Activated naive CD4-positive, alpha-beta T cell treated with anti-CD3 and anti-CD28 coated beads, Interleukin-2, amount 50 U/mL, for 24 hours (primary cell): Measurements from ENCODE around the gene MAN2A1.

Experiments used
- H3K27ac Mint-ChIP-seq: one replicate; pipeline ENCODE4 v1.8.0; 2021; ENCODE audit warnings: mild to moderate bottlenecking, mixed read lengths
- H3K27me3 Mint-ChIP-seq: one replicate; pipeline ENCODE4 v1.8.0; 2021; ENCODE audit warnings: mixed read lengths
- H3K36me3 Mint-ChIP-seq: one replicate; pipeline ENCODE4 v1.8.0; 2021; ENCODE audit warnings: mixed read lengths
- H3K4me1 Mint-ChIP-seq: one replicate; pipeline ENCODE4 v1.8.0; 2021; ENCODE audit warnings: mixed read lengths
- H3K4me3 Mint-ChIP-seq: one replicate; pipeline ENCODE4 v1.8.0; 2021; ENCODE audit warnings: mild to moderate bottlenecking, mixed read lengths
- H3K9me3 Mint-ChIP-seq: one replicate; pipeline ENCODE4 v1.8.0; 2021; ENCODE audit warnings: mixed read lengths

The MAN2A1 gene

GRCh38 chr5:109668668-109669422, 20.9 kb upstream of the MAN2A1 start:
- no peak overlapping the region for H3K27ac Mint-ChIP-seq
- H3K9me3 Mint-ChIP-seq: no peaks in the 10 kb centered on the region
- H3K27me3 Mint-ChIP-seq: peaks cover 7% of the 10 kb centered on the region
- no peaks in the 10 kb centered on the region for H3K36me3 Mint-ChIP-seq
- no peaks in the 10 kb centered on the region for H3K4me1 Mint-ChIP-seq
- no peak overlapping the region for H3K4me3 Mint-ChIP-seq

GRCh38 chr5:109669991-109670706, 19.6 kb upstream of the MAN2A1 start:
- no peaks in the 10 kb centered on the region for H3K9me3 Mint-ChIP-seq
- no peaks in the 10 kb centered on the region for H3K4me1 Mint-ChIP-seq
- no peaks in the 10 kb centered on the region for H3K36me3 Mint-ChIP-seq
- peaks cover 7% of the 10 kb centered on the region for H3K27me3 Mint-ChIP-seq
- no peak overlapping the region for H3K4me3 Mint-ChIP-seq
- H3K27ac Mint-ChIP-seq: no peak overlapping the region

GRCh38 chr5:109671136-109671535, 18.6 kb upstream of the MAN2A1 start:
- Mint-ChIP-seq H3K27ac (no peak overlapping the region), H3K27me3 (peaks cover 7% of the 10 kb centered on the region), H3K9me3 (no peaks in the 10 kb centered on the region), H3K36me3 (no peaks in the 10 kb centered on the region), H3K4me3 (no peak overlapping the region), H3K4me1 (no peaks in the 10 kb centered on the region)

DNA sequence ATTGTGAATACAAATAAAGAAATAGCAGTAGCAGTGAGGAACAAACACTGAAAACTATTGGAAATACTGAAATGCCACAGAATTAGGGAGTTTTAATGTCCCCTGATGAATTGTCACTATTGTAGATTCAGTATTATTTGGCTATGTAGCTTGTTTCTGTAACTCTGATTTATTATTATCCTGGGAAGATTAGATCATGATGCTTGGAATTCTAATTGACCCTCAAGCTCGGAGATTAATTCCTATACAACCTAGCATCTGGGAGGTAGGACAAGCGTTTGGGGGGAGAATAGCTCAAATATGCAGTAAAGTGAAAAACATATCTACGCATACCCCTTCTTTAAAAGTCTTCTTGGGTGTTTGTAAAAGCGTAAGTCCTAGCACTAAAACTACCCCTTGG, 15.1 kb upstream of the MAN2A1 start:
- no peak overlapping the region for H3K4me3 Mint-ChIP-seq
- no peaks in the 10 kb centered on the region for H3K36me3 Mint-ChIP-seq
- no peak overlapping the region for H3K27ac Mint-ChIP-seq
- no peaks in the 10 kb centered on the region for H3K9me3 Mint-ChIP-seq
- peaks cover 8% of the 10 kb centered on the region for H3K27me3 Mint-ChIP-seq
- H3K4me1 Mint-ChIP-seq: no peaks in the 10 kb centered on the region

DNA sequence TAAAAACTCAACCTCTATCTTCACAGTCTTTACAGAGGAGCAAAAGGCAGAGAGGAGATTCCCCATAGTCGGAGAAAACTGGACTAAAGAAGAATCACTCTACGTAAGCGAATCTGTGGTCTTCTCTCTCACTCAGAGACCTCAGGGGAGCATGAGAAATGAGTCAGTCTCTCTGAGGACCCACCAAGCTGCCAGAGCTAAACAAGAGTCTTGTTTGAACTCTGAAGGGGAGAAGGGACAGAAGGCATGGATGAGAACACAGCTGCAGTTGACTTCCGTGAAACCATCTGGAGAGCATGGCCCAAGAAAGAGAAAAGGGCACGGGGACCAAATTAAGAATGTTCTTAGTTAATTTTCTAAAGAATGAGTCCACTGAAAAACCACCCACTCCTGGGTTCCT, 12.8 kb upstream of the MAN2A1 start:
- Mint-ChIP-seq H3K9me3 (no peaks in the 10 kb centered on the region), H3K4me3 (no peak overlapping the region), H3K27ac (no peak overlapping the region), H3K27me3 (peaks cover 6% of the 10 kb centered on the region), H3K36me3 (no peaks in the 10 kb centered on the region), H3K4me1 (no peaks in the 10 kb centered on the region)

DNA sequence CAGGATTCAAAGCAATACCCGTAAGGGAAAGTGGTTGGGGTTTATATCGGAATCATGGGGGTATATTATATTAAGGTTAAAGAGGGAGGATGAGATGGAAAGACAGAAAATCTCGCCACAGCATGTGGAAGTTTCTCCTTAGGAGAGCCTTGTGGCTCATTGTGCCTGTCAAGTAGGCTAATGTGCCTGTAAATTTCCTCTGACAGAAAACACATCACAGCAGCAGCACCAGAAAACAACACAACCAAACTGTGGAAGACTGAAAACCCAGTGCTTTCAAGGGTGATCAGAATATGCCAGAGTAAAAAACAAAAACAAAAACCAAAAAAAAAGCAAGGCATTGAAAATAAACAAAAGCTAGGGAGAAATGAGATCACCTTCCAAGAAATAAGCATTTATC, 11.3 kb upstream of the MAN2A1 start:
- H3K4me3 Mint-ChIP-seq: no peak overlapping the region
- peaks cover 2% of the 10 kb centered on the region for H3K27me3 Mint-ChIP-seq
- no peaks in the 10 kb centered on the region for H3K4me1 Mint-ChIP-seq
- H3K27ac Mint-ChIP-seq: no peak overlapping the region
- H3K36me3 Mint-ChIP-seq: no peaks in the 10 kb centered on the region
- H3K9me3 Mint-ChIP-seq: no peaks in the 10 kb centered on the region

DNA sequence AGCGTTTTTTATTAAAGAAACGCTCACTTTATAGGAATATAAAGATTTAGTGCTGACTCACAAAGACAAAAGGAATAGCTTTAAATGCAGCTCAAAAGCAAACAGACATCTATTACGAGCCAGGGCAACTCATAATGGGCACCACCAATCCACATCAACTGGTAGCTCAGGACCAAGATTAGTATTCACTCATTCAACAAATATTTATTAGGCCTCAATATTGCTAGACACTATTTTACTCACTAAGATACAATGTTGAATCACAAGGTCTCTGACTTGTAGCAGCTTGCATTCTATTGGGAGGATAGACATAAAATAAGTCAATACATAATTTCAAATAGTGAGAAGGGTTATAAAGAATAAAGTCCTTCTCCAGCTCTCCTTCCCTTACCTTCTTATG, 8.0 kb upstream of the MAN2A1 start:
- Mint-ChIP-seq H3K27ac (no peak overlapping the region), H3K36me3 (no peaks in the 10 kb centered on the region), H3K27me3 (no peaks in the 10 kb centered on the region), H3K9me3 (no peaks in the 10 kb centered on the region), H3K4me3 (no peak overlapping the region), H3K4me1 (no peaks in the 10 kb centered on the region)

DNA sequence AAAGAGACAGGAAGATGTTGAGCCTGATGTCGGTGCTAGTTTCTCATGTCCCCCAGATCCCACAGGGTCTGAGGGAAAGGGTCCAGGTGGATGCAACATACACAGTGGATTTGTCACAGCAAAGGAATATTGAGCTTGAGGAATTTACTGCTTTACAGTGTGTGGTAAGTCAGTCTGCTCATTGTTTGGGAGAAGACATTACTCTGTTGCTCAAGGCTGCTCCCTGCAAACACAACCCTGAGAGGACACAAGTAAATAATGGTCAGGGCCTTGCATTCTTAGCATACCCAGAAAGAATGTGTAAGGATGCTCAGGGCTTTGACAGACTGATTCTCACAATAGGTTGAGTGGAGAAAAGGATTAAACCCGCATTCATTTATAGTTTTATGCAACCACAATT, 7.3 kb upstream of the MAN2A1 start:
- no peaks in the 10 kb centered on the region for H3K36me3 Mint-ChIP-seq
- H3K27ac Mint-ChIP-seq: no peak overlapping the region
- no peaks in the 10 kb centered on the region for H3K9me3 Mint-ChIP-seq
- no peaks in the 10 kb centered on the region for H3K4me1 Mint-ChIP-seq
- H3K4me3 Mint-ChIP-seq: no peak overlapping the region
- H3K27me3 Mint-ChIP-seq: no peaks in the 10 kb centered on the region

DNA sequence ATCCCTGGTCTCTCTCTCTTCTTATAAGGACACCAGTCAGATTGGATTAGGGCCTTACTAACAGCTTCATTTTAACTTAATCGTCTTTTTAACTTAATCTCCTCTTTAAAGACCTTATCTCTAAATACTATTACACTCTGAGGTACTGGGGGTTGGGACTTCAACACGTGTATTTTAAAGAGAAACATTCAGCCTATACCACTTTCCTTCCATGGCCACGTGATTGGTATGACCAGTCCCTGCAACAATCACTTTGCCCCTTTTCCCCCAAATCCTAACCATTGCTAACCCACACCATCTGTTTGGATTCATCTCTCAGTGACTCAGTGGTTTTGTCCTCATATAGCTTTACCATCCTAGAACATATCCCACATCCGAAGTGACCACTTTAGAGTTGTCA, 3.8 kb upstream of the MAN2A1 start:
- Mint-ChIP-seq H3K9me3 (no peaks in the 10 kb centered on the region), H3K36me3 (no peaks in the 10 kb centered on the region), H3K27me3 (no peaks in the 10 kb centered on the region), H3K4me1 (no peaks in the 10 kb centered on the region), H3K27ac (no peak overlapping the region), H3K4me3 (no peak overlapping the region)

DNA sequence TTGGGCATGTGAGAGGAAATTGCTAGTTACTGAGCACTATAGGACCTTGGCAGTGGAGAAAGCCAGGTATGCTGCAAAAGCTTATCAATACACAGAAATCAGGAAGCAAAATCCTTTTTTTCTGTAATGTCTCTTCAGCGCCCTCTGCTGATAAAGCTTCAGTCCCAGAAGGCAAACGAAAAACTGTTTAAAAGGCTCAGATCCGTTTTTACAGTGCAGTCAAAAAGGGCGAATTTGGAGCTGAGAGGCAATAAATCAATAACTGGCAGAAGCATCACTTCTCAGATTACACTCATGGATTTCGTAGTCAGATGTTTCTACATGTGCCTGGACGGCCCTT, 1.1 kb upstream of the MAN2A1 start:
- Mint-ChIP-seq H3K36me3 (peaks cover 4% of the 10 kb centered on the region), H3K4me3 (peak overlapping the region; percentile 85), H3K9me3 (no peaks in the 10 kb centered on the region), H3K27me3 (no peaks in the 10 kb centered on the region), H3K4me1 (peaks cover 25% of the 10 kb centered on the region), H3K27ac (peak overlapping the region; percentile 49)

DNA sequence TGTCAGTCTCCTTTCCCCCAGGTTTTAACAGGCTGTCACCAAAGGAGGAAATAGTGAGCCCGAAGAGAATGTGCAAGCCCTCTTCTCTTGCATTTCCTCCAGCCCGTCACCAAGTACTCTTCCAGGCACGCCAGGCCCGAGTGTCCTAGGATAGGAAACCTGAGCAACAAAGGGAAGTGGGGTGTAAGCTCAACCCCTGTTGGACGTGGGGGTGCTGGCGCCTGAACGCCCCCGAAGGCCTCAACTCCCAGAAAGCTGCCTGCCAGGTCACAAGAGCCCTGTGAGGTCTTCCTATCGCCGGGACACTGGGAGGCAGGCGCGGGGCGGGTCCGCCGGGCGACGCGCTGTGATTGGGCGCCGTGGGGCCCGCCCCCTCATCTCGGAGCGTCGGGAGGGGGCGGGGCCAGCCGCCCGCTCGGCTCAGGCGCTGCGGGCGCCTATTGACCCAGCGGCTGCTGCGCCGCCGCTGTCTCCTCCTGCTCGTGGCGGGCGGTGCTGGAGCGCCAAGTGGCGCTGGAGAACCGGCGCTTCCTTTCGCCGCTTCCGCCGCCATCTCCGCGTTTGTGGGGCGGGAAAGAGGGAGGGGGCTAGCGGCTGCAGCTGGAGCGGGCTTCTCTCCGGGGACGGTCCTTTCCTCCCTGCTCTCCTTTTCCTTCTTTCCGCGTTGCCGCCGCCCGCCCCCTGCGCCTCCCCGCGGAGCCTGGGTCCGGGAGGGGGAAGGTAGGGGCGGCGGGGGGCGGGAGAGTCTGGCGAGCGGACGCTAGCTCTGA, 572 bp upstream of the MAN2A1 start:
- Mint-ChIP-seq H3K36me3 (peaks cover 4% of the 10 kb centered on the region), H3K27me3 (no peaks in the 10 kb centered on the region), H3K4me3 (peak overlapping the region; percentile 91), H3K4me1 (peaks cover 31% of the 10 kb centered on the region), H3K9me3 (no peaks in the 10 kb centered on the region), H3K27ac (peak overlapping the region; percentile 82)

DNA sequence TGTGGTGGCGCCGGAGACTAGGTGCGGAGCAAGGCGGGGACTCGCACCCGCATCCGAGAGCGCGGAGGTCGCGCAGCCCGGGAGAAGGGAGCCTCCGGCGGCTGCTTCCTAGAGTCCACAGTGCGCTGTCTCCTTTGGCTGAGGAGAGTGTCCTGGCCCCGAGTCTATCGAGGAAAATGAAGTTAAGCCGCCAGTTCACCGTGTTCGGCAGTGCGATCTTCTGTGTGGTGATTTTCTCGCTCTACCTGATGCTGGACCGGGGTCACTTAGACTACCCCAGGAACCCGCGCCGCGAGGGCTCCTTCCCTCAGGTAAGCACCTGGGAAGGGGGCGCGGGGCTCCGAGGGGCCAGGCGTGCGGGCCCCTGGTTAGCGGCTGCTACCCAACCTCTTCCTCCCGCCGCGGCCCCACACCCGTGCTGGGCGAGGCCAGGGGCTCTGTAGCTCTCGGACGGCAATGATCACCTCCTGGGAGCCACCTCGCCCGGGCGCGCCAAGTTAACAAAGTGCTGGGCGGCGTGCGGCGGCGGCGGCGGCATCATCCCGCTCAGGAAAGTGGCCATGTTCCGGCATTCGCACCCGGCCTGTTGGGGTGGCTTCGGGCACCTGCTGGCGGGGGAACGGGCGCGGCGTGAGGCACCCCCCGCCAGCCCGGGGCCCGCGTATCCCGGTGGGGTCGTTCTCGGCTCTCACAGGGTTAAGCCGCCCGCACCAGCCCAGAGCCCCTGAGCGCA, 681 bp downstream of the MAN2A1 start:
- Mint-ChIP-seq H3K36me3 (peaks cover 4% of the 10 kb centered on the region), H3K27me3 (no peaks in the 10 kb centered on the region), H3K4me1 (peaks cover 44% of the 10 kb centered on the region), H3K27ac (peak overlapping the region; percentile 85), H3K4me3 (peak overlapping the region; percentile 91), H3K9me3 (no peaks in the 10 kb centered on the region)

DNA sequence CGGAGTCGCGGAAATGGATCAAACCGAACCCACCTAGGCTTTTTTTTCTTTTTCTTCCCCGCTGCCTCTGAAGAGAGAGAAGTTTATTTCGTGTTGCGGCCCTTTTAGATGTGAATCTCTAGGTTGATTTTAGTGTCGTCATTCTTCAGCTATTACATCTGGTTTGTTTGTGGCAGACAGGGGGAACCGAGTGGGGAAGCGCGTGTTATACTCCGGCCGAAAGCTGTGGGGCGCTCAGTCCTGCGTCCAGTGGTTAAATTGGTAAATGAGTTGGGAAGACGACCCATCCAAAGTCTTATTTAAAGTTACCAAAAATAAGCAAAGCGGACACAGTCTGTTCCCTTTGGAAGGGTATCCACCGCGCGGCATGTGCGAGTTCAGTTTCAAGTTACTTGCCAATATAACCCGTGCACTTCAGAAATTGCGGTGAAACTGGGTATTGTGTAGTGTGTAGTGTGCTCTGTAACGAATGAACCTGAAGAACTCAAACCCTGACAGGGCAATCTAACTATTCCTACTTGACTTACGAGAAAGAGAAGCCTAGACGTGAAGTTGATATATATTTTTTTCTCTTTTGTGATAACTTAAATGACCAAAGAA, 1.3 kb downstream of the MAN2A1 start:
- H3K9me3 Mint-ChIP-seq: no peaks in the 10 kb centered on the region
- peak overlapping the region; percentile 91 for H3K4me3 Mint-ChIP-seq
- peaks cover 50% of the 10 kb centered on the region for H3K4me1 Mint-ChIP-seq
- H3K27ac Mint-ChIP-seq: peak overlapping the region; percentile 85
- H3K36me3 Mint-ChIP-seq: peaks cover 8% of the 10 kb centered on the region
- H3K27me3 Mint-ChIP-seq: no peaks in the 10 kb centered on the region

- Mint-ChIP-seq H3K9me3 (no peaks in the 10 kb centered on the region), H3K4me1 (peaks cover 59% of the 10 kb centered on the region), H3K4me3 (peak overlapping the region; percentile 91), H3K27ac (peak overlapping the region; percentile 72), H3K27me3 (no peaks in the 10 kb centered on the region), H3K36me3 (peaks cover 11% of the 10 kb centered on the region)
Measured at GRCh38 chr5:109691996-109692395, 2.3 kb downstream of the MAN2A1 start.

DNA sequence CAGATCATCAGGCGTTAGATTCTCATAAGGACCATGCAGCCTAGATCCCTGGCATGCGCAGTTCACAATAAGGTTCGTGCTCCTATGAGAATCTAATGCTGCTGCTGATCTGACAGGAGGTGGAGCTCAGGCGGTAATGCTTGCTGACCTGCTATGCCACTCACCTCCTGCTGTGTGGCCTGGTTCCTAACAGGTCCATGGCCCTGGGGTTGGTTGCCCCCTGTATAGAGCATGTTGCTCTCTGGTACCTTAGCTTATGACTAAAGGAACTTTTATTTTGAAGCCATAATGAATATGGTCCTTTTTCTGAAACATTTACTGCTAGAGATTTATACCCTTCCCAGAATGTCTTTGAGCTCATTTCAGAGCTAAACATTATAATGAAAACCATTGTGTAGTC, 3.1 kb downstream of the MAN2A1 start:
- H3K4me1 Mint-ChIP-seq: peaks cover 68% of the 10 kb centered on the region
- H3K4me3 Mint-ChIP-seq: peak overlapping the region; percentile 91
- H3K9me3 Mint-ChIP-seq: no peaks in the 10 kb centered on the region
- peaks cover 11% of the 10 kb centered on the region for H3K36me3 Mint-ChIP-seq
- peak overlapping the region; percentile 47 for H3K27ac Mint-ChIP-seq
- no peaks in the 10 kb centered on the region for H3K27me3 Mint-ChIP-seq
